ENCODE results near the gene GREM2.

The GREM2 gene

GRCh38 chr1:240582953-240583352 is 29.0 kb downstream of the GREM2 start:
- H3K9ac ChIP-seq (ENCODE audit: low read depth, low read length) = no peak overlapping the region
- H3K4me3 ChIP-seq (ENCODE audit: low read length) = no peak overlapping the region
- no peaks in the 10 kb centered on the region for H3K27me3 ChIP-seq (ENCODE audit: insufficient read depth, low read length)
- no peaks in the 10 kb centered on the region for H3K36me3 ChIP-seq (ENCODE audit: insufficient read depth, low read depth, low read length)
- no peaks in the 10 kb centered on the region for H3K4me1 ChIP-seq (ENCODE audit: insufficient read depth, low read length)
- no peaks in the 10 kb centered on the region for H3K9me3 ChIP-seq (ENCODE audit: insufficient read depth, low read depth, low read length)
- no peak overlapping the region for H3K27ac ChIP-seq (ENCODE audit: low read length)

- Histone ChIP-seq H3K27ac (ENCODE audit: low read length) (no peak overlapping the region), H3K9ac (ENCODE audit: low read depth, low read length) (no peak overlapping the region), H3K27me3 (ENCODE audit: insufficient read depth, low read length) (no peaks in the 10 kb centered on the region), H3K4me3 (ENCODE audit: low read length) (no peak overlapping the region), H3K9me3 (ENCODE audit: insufficient read depth, low read depth, low read length) (no peaks in the 10 kb centered on the region), H3K36me3 (ENCODE audit: insufficient read depth, low read depth, low read length) (no peaks in the 10 kb centered on the region), H3K4me1 (ENCODE audit: insufficient read depth, low read length) (peaks cover 3% of the 10 kb centered on the region; the same call in 1 of the 2 replicates)
These were observed 32.4 kb downstream of the GREM2 start for GRCh38 chr1:240579511-240579910.

- H3K4me3 ChIP-seq (ENCODE audit: low read length) = no peak overlapping the region
- H3K27ac ChIP-seq (ENCODE audit: low read length) = no peak overlapping the region
These were observed 34.9 kb downstream of the GREM2 start for GRCh38 chr1:240577095-240577494.

GRCh38 chr1:240575981-240576662 is 35.8 kb downstream of the GREM2 start:
- no peaks in the 10 kb centered on the region for H3K27me3 ChIP-seq (ENCODE audit: insufficient read depth, low read length)
- H3K36me3 ChIP-seq (ENCODE audit: insufficient read depth, low read depth, low read length) = no peaks in the 10 kb centered on the region
- H3K9ac ChIP-seq (ENCODE audit: low read depth, low read length) = no peak overlapping the region
- no peaks in the 10 kb centered on the region for H3K9me3 ChIP-seq (ENCODE audit: insufficient read depth, low read depth, low read length)
- H3K4me1 ChIP-seq (ENCODE audit: insufficient read depth, low read length) = peaks cover 3% of the 10 kb centered on the region; the same call in 1 of the 2 replicates
- no peak overlapping the region for H3K4me3 ChIP-seq (ENCODE audit: low read length)
- no peak overlapping the region for H3K27ac ChIP-seq (ENCODE audit: low read length)

More at GRCh38 chr1:240577095-240577494, 34.9 kb downstream of the GREM2 start:
- H3K9ac ChIP-seq (ENCODE audit: low read depth, low read length) = no peak overlapping the region
- no peaks in the 10 kb centered on the region for H3K36me3 ChIP-seq (ENCODE audit: insufficient read depth, low read depth, low read length)
- H3K27me3 ChIP-seq (ENCODE audit: insufficient read depth, low read length) = no peaks in the 10 kb centered on the region
- no peaks in the 10 kb centered on the region for H3K9me3 ChIP-seq (ENCODE audit: insufficient read depth, low read depth, low read length)
- peaks cover 3% of the 10 kb centered on the region; the same call in 1 of the 2 replicates for H3K4me1 ChIP-seq (ENCODE audit: insufficient read depth, low read length)

GRCh38 chr1:240572328-240572727 is 39.6 kb downstream of the GREM2 start:
- Histone ChIP-seq H3K9ac (ENCODE audit: low read depth, low read length) (no peak overlapping the region), H3K9me3 (ENCODE audit: insufficient read depth, low read depth, low read length) (no peaks in the 10 kb centered on the region), H3K4me3 (ENCODE audit: low read length) (no peak overlapping the region), H3K4me1 (ENCODE audit: insufficient read depth, low read length) (peaks cover 3% of the 10 kb centered on the region; the same call in 1 of the 2 replicates), H3K36me3 (ENCODE audit: insufficient read depth, low read depth, low read length) (no peaks in the 10 kb centered on the region), H3K27ac (ENCODE audit: low read length) (no peak overlapping the region), H3K27me3 (ENCODE audit: insufficient read depth, low read length) (no peaks in the 10 kb centered on the region)

- Histone ChIP-seq H3K9me3 (ENCODE audit: insufficient read depth, low read depth, low read length) (no peaks in the 10 kb centered on the region), H3K27ac (ENCODE audit: low read length) (no peak overlapping the region), H3K36me3 (ENCODE audit: insufficient read depth, low read depth, low read length) (no peaks in the 10 kb centered on the region), H3K4me3 (ENCODE audit: low read length) (no peak overlapping the region), H3K9ac (ENCODE audit: low read depth, low read length) (no peak overlapping the region), H3K27me3 (ENCODE audit: insufficient read depth, low read length) (no peaks in the 10 kb centered on the region), H3K4me1 (ENCODE audit: insufficient read depth, low read length) (peaks cover 3% of the 10 kb centered on the region; the same call in 1 of the 2 replicates)
These were observed 40.2 kb downstream of the GREM2 start for GRCh38 chr1:240571782-240572181.

- no peaks in the 10 kb centered on the region for H3K4me1 ChIP-seq (ENCODE audit: insufficient read depth, low read length)
- H3K4me3 ChIP-seq (ENCODE audit: low read length) = no peak overlapping the region
- H3K27ac ChIP-seq (ENCODE audit: low read length) = no peak overlapping the region
- H3K36me3 ChIP-seq (ENCODE audit: insufficient read depth, low read depth, low read length) = no peaks in the 10 kb centered on the region
- no peak overlapping the region for H3K9ac ChIP-seq (ENCODE audit: low read depth, low read length)
- H3K27me3 ChIP-seq (ENCODE audit: insufficient read depth, low read length) = no peaks in the 10 kb centered on the region
- H3K9me3 ChIP-seq (ENCODE audit: insufficient read depth, low read depth, low read length) = no peaks in the 10 kb centered on the region
These were observed 44.9 kb downstream of the GREM2 start for GRCh38 chr1:240567066-240567465.

- Histone ChIP-seq H3K4me1 (ENCODE audit: insufficient read depth, low read length) (no peaks in the 10 kb centered on the region), H3K27ac (ENCODE audit: low read length) (no peak overlapping the region), H3K9me3 (ENCODE audit: insufficient read depth, low read depth, low read length) (no peaks in the 10 kb centered on the region), H3K27me3 (ENCODE audit: insufficient read depth, low read length) (no peaks in the 10 kb centered on the region), H3K4me3 (ENCODE audit: low read length) (no peak overlapping the region), H3K9ac (ENCODE audit: low read depth, low read length) (no peak overlapping the region), H3K36me3 (ENCODE audit: insufficient read depth, low read depth, low read length) (no peaks in the 10 kb centered on the region)
These were observed 49.2 kb downstream of the GREM2 start for GRCh38 chr1:240562779-240563178.

GRCh38 chr1:240562111-240562590 is 49.8 kb downstream of the GREM2 start:
- no peak overlapping the region for H3K9ac ChIP-seq (ENCODE audit: low read depth, low read length)
- no peak overlapping the region for H3K27ac ChIP-seq (ENCODE audit: low read length)
- H3K4me1 ChIP-seq (ENCODE audit: insufficient read depth, low read length) = no peaks in the 10 kb centered on the region
- H3K27me3 ChIP-seq (ENCODE audit: insufficient read depth, low read length) = no peaks in the 10 kb centered on the region
- H3K36me3 ChIP-seq (ENCODE audit: insufficient read depth, low read depth, low read length) = no peaks in the 10 kb centered on the region
- H3K4me3 ChIP-seq (ENCODE audit: low read length) = no peak overlapping the region
- no peaks in the 10 kb centered on the region for H3K9me3 ChIP-seq (ENCODE audit: insufficient read depth, low read depth, low read length)

- H3K27me3 ChIP-seq (ENCODE audit: insufficient read depth, low read length) = no peaks in the 10 kb centered on the region
- no peaks in the 10 kb centered on the region for H3K4me1 ChIP-seq (ENCODE audit: insufficient read depth, low read length)
- H3K27ac ChIP-seq (ENCODE audit: low read length) = no peak overlapping the region
- no peak overlapping the region for H3K4me3 ChIP-seq (ENCODE audit: low read length)
- H3K36me3 ChIP-seq (ENCODE audit: insufficient read depth, low read depth, low read length) = no peaks in the 10 kb centered on the region
- H3K9me3 ChIP-seq (ENCODE audit: insufficient read depth, low read depth, low read length) = no peaks in the 10 kb centered on the region
- no peak overlapping the region for H3K9ac ChIP-seq (ENCODE audit: low read depth, low read length)
These were observed 52.2 kb downstream of the GREM2 start for GRCh38 chr1:240559781-240560180.

- H3K27me3 ChIP-seq (ENCODE audit: insufficient read depth, low read length) = no peaks in the 10 kb centered on the region
- H3K36me3 ChIP-seq (ENCODE audit: insufficient read depth, low read depth, low read length) = no peaks in the 10 kb centered on the region
- H3K27ac ChIP-seq (ENCODE audit: low read length) = no peak overlapping the region
- H3K4me3 ChIP-seq (ENCODE audit: low read length) = no peak overlapping the region
- no peaks in the 10 kb centered on the region for H3K4me1 ChIP-seq (ENCODE audit: insufficient read depth, low read length)
- H3K9me3 ChIP-seq (ENCODE audit: insufficient read depth, low read depth, low read length) = no peaks in the 10 kb centered on the region
- no peak overlapping the region for H3K9ac ChIP-seq (ENCODE audit: low read depth, low read length)
These were observed 56.4 kb downstream of the GREM2 start for GRCh38 chr1:240555524-240555923.

- no peaks in the 10 kb centered on the region for H3K27me3 ChIP-seq (ENCODE audit: insufficient read depth, low read length)
These were observed 58.6 kb downstream of the GREM2 start for GRCh38 chr1:240553351-240553750.

More at GRCh38 chr1:240553351-240553750, 58.6 kb downstream of the GREM2 start:
- Histone ChIP-seq H3K4me1 (ENCODE audit: insufficient read depth, low read length) (no peaks in the 10 kb centered on the region), H3K4me3 (ENCODE audit: low read length) (no peak overlapping the region), H3K27ac (ENCODE audit: low read length) (no peak overlapping the region), H3K9ac (ENCODE audit: low read depth, low read length) (no peak overlapping the region), H3K9me3 (ENCODE audit: insufficient read depth, low read depth, low read length) (no peaks in the 10 kb centered on the region), H3K36me3 (ENCODE audit: insufficient read depth, low read depth, low read length) (no peaks in the 10 kb centered on the region)
